NCI-H748 (cell line): Measurements from ENCODE around the gene BCOR.

ENCODE experiments used
- DNase-seq: peaks from one replicate; lab custom pipeline; 2025; ENCODE audit not compliant: unreplicated experiment; lab: John Stamatoyannopoulos, UW

Gene BCOR

GRCh38 chrX:40086569-40087335 is 11.0 kb downstream of the BCOR start:
- DNase-seq, result peak; percentile 70

- no peak for DNase-seq
Measured at GRCh38 chrX:40085714-40086113, 12.0 kb downstream of the BCOR start.

DNA sequence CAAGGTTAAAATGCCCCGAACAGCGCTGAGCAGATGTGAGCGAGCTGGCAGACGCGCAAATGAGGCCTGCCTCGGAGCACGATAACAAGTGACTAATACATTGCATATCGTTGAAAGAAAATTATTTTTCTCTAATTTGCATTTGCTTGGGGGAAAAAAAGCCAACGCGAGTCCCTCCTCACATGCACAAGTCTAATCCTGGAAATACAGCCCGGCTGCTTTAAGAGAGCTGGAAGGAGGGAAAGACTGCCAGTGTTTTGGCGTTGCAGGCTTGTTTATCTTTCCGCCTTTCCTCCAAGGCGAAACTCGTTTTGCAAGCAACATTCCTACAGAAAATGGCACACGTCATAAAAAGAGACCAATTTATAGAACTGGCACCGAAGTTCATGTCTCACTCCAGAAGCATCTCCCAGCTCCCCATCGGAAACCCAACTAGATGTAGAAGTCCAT is 12.6 kb downstream of the BCOR start:
- no peak for DNase-seq

GRCh38 chrX:40084471-40085101 is 13.2 kb downstream of the BCOR start:
- DNase-seq, result peak; percentile 23

DNA sequence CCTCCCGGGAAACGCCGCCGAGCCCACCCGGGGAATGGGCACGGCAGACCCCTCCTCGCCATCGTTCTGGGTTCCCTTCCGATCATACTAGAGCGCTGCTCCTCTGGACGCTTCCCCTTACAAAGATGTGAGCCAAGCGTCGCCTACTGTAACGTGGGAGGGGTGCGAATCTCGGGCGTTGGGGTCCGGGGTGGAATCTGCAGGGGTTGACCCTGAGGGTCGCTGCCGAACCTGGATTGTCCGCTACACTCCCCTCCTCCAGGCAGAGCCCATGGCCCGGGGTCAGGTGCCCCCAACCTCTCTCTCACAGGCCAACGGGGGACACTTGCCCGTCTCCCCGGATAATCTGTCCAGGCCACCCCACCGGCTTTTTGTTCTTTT is 13.8 kb downstream of the BCOR start:
- DNase-seq, result no peak

DNA sequence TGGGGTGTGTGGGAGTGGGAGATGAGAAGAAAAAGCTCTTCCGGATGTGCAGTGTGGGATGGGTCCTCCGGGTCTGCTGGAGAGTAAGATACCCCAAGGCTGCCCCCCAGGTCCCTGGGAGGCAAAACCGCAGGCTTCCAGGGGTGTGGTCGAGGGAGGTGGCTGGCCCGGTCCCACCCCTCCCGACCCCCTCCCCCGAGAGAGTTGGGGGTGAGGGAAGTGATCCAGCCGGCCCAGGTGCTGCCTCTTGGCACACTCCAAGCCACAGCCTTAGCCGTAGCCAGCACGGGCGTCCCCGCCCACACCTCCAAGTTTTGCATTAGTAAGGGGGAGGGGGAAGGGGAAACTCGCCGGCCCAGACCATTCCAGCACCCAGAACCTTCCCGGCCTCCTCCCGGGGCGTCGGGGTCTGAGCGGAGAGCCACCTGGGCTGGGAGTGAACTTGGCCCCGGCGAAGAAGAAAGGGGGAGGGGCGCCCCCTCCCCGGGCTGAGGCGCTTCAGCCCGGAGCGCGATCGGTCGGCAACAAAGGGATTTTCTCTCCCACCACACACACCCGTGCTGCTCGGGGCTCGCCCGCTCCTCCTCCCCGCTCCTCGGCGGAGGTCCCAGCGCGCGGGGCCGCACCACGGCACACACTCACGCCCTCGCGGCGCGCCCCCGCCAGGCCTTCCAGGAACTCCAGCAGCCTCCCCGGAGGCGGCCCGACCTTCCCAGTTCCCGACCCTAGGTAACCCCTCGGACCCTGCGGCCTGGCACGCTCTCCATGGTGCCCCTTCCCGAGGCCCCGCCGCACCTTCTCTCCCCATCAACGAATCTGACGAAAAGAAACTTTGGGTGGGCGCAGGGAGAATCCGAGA is 14.4 kb downstream of the BCOR start:
- DNase-seq, result no peak

DNA sequence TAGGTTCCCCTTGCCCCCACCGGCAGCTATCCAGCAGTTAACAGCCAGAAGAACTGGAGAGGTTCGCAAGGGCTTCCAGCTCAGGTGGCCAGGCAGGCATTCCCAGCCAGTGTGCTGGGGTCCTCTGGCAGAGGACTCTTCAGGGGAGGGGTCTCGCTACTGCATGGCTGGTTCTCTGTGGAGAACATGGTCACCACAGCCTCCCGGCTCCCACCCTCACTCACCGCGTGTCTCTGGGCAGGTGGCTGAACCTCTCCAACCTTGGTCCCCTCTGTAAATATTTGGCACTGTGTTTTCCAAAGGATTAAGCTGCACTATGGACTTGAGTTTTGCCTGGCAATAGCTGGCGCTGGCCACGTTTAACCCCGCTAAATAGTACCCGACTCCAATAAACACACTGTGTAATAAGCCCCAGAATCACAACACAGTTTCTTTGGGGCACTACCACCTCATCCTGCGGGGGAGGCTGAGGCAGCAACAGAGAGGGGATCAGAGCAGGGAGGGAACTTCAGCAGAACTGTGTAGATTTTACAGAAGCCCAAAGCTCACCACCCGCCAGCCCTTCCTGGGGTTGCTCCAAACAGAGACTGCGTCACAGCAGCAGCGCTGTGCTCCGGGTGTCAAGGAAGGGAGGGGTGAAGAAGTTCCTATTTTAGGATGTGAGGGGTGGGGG is 15.2 kb downstream of the BCOR start:
- DNase-seq, result peak; percentile 12

DNA sequence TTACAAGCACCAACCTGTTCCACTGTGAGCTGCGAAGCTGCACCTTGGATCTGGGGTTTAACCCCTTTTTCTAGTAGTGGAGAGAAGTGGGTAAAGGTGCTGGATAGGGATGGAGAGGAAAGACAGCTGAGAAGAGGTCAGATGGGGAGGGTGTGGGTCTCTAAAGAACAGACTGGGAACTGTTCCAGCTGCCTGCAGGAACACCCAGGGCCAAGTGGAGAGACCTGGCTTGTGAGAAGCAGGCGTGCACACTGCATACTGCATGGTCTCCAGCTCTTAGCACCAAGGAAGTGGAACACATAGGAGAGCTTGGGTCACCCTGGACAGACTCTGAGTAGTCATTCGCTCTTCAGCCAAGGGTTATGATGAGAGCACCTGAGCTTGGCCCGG is 16.1 kb downstream of the BCOR start:
- DNase-seq, result peak; percentile 7

DNA sequence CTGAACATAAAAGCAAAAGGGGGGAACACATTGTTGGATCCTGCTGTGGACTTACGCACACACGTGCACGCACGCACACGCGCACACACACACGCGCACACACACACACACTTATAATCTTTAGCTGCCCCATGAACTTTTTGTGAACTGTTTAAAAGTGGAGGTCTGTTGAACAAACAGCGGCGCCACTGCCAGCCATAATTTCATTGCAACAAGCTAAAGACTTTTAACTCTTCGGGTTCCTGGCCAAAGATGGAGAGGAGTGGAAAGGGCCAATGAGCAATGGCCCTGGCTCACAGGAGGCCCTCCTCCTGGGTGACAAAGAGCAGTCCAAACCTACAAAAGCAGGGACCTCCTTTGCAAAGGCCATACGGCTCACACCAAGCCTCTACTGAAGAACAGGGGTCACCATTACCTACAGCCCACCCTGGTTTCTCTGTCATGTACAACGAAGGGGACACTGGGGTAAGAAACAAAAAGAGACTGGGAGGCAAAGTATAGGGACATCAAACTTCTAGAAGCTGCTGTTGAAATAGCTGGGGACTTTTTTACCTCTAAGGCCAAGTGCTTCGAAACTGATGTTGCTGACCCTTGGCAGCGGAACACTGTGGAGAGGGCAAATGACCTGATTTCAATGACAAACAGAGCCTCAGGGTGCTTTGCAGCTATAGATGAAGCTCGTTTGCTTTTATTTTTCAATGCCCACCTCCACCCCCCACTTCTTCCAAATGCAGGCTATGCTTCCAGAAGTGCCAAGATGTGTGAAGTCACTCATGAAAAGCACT is 16.7 kb downstream of the BCOR start:
- DNase-seq, result no peak

- no peak for DNase-seq
Measured at GRCh38 chrX:40079572-40079971, 18.2 kb downstream of the BCOR start.

DNA sequence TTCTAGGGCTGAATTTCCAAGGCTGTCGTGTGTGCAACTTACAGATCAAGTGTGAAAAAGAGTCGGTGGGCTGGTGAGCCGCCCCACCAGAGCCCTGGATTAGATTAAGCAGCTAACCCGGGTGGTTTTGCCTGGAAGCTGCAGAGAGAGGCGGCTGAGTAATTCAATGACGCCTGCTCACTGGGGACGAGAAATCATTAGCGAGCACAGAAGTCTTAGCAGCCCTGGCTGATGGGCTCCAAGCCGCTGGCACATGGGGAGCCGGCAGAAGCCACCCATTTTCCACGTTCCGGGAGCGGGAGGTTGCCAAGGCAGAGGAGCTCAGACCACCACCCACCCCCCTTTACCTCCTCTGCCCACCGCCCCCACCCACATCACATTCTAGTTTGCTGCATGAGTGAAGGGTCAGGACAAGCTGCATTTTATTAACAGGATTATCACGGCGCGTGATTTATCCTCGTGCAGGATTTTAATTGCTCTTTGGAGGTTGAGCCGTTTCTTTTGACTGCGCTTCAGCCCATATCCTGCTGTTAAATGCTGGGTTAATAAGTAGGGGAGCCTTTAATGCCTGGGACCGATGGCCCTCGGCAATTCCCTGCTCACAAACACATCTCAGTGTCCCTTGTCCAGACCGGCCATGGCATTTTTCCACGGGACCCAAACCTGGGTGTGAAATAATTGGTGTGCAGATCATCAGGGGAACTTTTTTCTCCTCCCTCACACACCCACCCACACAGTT is 19.1 kb downstream of the BCOR start:
- DNase-seq, result no peak

DNA sequence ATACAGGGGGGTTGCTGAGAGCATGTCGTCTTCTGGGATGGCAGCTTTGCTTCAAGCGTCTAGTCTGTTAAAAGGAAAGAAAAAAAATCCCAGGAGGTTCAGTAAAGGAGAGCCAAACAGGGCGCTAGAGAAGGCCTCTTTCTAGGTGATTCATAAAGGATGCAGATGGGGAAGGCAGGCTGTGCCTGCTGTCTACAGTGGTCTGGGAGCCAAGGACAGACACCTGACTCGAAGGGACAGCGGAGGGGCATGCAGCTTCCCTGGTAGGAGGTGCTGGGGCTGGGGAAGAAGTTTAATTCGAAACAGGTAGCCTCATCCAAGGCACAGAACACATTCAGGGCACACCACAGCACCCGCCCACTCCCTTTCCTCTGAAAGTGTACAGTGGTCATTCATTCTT is 19.9 kb downstream of the BCOR start:
- DNase-seq, result no peak

DNA sequence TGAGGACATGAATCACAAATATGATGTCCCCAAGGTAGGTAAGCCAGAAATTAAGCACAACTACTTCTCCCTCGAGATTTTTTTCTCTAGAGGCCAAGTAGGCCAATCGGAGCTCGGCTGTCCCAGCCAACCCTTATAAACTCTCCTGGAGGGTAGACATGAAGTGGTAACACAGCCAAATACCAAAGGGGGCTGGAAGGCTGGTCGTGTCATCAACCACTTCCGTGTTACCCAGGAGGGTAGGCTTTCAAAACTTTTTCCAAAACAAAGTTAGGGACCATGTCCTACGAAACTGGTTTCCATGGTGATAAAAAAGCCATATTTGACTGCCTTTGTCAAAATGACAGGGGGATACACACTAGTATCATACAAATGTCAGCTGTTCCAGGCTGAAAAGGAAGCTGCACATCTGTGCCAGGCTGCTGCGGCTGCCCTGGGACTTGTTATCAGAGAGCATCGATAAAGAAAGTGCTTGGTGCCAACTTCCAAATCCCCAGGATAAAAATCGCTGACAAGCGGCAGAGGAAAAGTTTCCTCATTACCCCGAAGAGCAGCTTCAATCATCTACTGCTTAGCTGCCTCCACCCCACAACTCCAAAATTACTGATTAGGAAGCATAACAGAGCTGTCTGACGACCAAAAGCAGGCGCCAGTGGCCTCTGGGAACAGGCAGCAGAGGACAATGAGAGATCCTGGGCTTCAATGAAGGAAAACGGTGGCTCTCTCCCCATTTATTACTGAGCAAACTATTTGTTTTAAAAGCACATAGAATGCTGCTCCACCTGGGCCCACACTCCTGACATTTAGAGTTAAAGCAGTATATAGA is 20.8 kb downstream of the BCOR start:
- no peak for DNase-seq

GRCh38 chrX:40074959-40075332 is 22.8 kb downstream of the BCOR start:
- no peak for DNase-seq

DNA sequence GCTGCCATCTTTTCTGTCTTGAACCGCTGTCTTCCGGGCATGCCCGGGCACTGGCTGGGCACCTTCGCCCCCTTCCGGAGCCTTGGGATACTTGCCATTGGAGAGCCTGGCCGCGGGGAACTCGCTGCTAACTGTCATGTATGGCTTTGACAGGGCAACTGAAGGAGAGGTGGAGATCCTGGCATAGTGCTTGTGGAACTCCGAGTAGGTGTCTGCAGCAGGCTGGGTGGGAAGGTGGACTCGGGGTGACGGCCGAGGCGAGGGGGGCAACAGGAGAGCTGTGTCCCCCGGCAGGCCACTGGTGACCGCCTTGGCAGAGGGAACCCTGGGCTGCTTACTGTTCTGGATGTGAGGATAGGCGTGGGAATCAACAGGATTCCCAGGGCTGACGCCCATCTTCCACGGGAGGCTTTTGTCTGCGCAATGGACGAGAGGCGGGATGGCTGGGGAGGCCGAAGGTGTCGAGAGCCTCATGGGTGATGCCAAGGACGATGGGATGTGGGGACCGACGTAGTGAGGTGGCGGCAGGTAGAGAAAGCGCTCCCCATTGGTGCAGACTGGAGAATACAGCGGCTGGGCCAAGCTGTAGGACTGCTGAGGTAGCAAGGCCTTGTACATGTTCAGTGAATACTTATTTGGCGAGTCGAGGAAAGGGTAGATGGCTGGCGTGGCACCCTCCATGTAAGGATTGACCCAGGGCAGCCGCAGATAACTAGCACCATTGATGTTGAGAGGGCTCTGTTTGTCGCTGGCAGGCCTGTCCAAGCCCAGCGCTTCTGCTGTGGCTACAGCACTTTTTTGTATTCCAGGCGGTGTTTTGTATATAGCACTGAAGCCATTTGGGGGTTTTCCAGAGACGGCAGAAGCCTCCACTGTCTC is 23.4 kb downstream of the BCOR start:
- no peak for DNase-seq

GRCh38 chrX:40073439-40074054 is 24.2 kb downstream of the BCOR start:
- no peak for DNase-seq

DNA sequence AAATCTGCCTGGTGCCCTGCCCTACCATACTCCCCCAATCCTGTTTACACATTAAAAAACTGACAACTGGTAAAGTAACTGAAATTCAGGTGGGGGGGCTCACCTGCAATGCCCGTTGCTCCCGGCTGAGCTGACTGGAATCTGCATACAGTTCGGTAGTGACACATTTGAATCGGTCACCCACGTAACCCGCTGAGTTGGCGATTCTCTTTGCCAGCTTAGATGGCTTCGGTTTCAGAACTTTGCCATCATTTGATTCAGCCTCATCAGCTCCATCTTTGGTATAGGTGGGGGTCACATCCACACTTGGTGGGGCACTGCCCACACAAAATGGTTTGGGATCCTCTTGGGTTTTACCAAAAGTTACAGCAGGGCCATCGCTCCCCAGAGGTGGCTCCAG is 25.5 kb downstream of the BCOR start:
- no peak for DNase-seq

DNA sequence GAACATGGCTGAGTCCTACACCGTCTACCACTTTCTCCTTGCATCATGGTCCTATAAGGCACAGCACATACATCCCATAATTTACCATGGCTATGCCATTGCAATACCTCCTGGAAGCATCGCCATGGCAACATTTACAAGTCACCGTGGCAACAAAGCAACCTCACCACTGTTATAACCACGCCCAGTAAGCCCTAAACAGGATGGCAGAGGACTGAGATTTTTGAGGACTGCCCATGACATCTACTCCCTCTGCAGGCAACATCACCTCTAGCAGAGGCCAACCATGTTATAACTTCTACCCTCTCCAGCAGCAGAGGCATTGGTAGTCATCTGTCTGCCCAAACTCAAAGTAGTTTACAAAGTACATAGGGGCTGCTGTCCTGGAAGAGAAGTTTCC is 29.7 kb downstream of the BCOR start:
- peak; percentile 74 for DNase-seq
